HG02970 (cell line): Measurements from ENCODE around the gene C2orf69.

Experiments used
- ATAC-seq: cut with Tn5 transposase; IDR thresholded peaks from one replicate; pipeline ENCODE4 v1.9.1; 2021; ENCODE audit warnings: mild to moderate bottlenecking, moderate library complexity, moderate number of reproducible peaks; ENCODE audit not compliant: unreplicated experiment, low FRiP score

C2orf69 gene

GRCh38 chr2:199962203-199962602 lies 51.1 kb downstream of the C2orf69 start:
- ATAC-seq, result no peak

- ATAC-seq, result no peak
These were observed 55.3 kb downstream of the C2orf69 start for GRCh38 chr2:199966405-199966804.

GRCh38 chr2:199966976-199967375 lies 55.9 kb downstream of the C2orf69 start:
- no peak for ATAC-seq

- ATAC-seq, result no peak
These were observed 57.0 kb downstream of the C2orf69 start for GRCh38 chr2:199968126-199968525.

GRCh38 chr2:199972088-199972626 lies 61.1 kb downstream of the C2orf69 start:
- ATAC-seq, result no peak

- no peak for ATAC-seq
These were observed 62.6 kb downstream of the C2orf69 start for GRCh38 chr2:199973703-199974102.

DNA sequence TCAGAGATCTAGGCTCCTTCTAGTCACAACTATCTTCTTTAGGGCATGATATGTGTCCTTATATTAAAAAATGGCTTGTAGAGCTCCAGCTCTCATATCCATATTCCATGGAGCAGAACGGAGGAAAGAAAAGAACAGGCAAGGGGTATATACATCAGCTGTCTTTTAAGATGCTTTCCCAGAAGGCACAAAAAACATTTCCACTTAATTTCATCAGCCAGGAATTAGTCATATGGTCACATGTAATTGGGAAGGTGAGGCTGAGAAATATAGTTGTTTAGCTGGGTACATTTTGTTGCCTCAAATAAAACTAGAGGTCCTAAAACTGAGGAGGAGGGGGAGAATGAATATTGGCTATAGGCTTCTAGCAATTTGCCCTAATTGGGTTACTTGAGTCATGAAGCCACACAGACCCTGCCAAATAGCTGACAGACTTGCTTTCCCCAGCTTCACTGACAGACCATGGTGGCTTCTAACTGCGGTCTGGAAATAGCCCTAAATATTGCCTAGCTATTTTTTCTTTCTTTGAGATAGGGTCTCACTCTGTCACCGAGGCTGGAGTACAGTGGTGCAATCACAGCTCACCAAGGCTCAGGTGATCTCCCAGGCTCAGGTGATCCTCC lies 64.3 kb downstream of the C2orf69 start:
- ATAC-seq, result no peak
